ENCODE results near the gene PLA2G4B.
"Not testable (repeated sequence)": the region's sequence is repeated elsewhere in the genome, so short reads cannot be mapped to it uniquely, and the experiment has no call there.

The PLA2G4B gene

GRCh38 chr15:41827880-41828806 is 10.5 kb upstream of the PLA2G4B start, which contains the start of gene JMJD7:
TSS of gene JMJD7 (plus strand) at chr15:41828092. CDS start at chr15:41828125, 33 bp downstream.
- DNase-seq: peak; percentile 84

- DNase-seq: no peak
These were observed 9.9 kb upstream of the PLA2G4B start for GRCh38 chr15:41828807-41829141.

- DNase-seq: no peak
These were observed 8.5 kb upstream of the PLA2G4B start for GRCh38 chr15:41829959-41830646.

GRCh38 chr15:41831291-41831690 is 7.4 kb upstream of the PLA2G4B start:
- not testable (repeated sequence) for DNase-seq

GRCh38 chr15:41832208-41832607 is 6.4 kb upstream of the PLA2G4B start:
- DNase-seq: no peak

GRCh38 chr15:41832875-41833274 is 5.8 kb upstream of the PLA2G4B start:
- no peak for DNase-seq

- no peak for DNase-seq
These were observed 4.6 kb upstream of the PLA2G4B start for GRCh38 chr15:41834096-41834495.

GRCh38 chr15:41836073-41836472 is 2.6 kb upstream of the PLA2G4B start:
- DNase-seq: no peak

GRCh38 chr15:41836713-41837454 is 1.8 kb upstream of the PLA2G4B start:
- no peak for DNase-seq

- no peak for DNase-seq
These were observed 1.3 kb downstream of the PLA2G4B start for GRCh38 chr15:41839781-41840491.

GRCh38 chr15:41840673-41841072 is 2.0 kb downstream of the PLA2G4B start:
- no peak for DNase-seq

GRCh38 chr15:41841131-41841530 is 2.5 kb downstream of the PLA2G4B start:
- no peak for DNase-seq

- no peak for DNase-seq
These were observed 3.6 kb downstream of the PLA2G4B start for GRCh38 chr15:41842229-41842628.

GRCh38 chr15:41843571-41843970 is 4.9 kb downstream of the PLA2G4B start:
- DNase-seq: no peak

GRCh38 chr15:41844814-41845213 is 6.2 kb downstream of the PLA2G4B start:
- DNase-seq: no peak

- no peak for DNase-seq
These were observed 8.6 kb downstream of the PLA2G4B start for GRCh38 chr15:41847206-41847605.

GRCh38 chr15:41847981-41848380 is 9.3 kb downstream of the PLA2G4B start:
- DNase-seq: no peak

- DNase-seq: no peak
These were observed 10.0 kb downstream of the PLA2G4B start for GRCh38 chr15:41848631-41849030.

- DNase-seq: no peak
These were observed 10.6 kb downstream of the PLA2G4B start for GRCh38 chr15:41849204-41849603.

GRCh38 chr15:41849861-41850260 is 11.2 kb downstream of the PLA2G4B start:
- DNase-seq: no peak

- no peak for DNase-seq
These were observed 12.0 kb downstream of the PLA2G4B start for GRCh38 chr15:41850482-41851166.

- no peak for DNase-seq
These were observed 12.5 kb downstream of the PLA2G4B start for GRCh38 chr15:41851167-41851523.

Measured in EL (cell line).